Stimulated activated CD4-positive, alpha-beta T cell treated with anti-CD3 and anti-CD28 coated beads, Interleukin-1b, Interleukin-23, amount 100 ng/mL, for 24 hours (primary cell): ENCODE results near the gene FN3KRP.

Experiments used
- DNase-seq, 4 experiments: peaks; one replicate each; pipeline ENCODE4 v3.0.0-alpha.2; 2020; ENCODE audit warnings: low read depth in 4 of 4, low spot score in 1 of 4

Gene FN3KRP

GRCh38 chr17:82716203-82717010, at the start of gene FN3KRP:
TSS of gene FN3KRP (plus strand) at chr17:82716706. CDS start at chr17:82716756, 50 bp downstream.
- DNase-seq, result peak; percentile 59 to 97 (median 82)

DNA sequence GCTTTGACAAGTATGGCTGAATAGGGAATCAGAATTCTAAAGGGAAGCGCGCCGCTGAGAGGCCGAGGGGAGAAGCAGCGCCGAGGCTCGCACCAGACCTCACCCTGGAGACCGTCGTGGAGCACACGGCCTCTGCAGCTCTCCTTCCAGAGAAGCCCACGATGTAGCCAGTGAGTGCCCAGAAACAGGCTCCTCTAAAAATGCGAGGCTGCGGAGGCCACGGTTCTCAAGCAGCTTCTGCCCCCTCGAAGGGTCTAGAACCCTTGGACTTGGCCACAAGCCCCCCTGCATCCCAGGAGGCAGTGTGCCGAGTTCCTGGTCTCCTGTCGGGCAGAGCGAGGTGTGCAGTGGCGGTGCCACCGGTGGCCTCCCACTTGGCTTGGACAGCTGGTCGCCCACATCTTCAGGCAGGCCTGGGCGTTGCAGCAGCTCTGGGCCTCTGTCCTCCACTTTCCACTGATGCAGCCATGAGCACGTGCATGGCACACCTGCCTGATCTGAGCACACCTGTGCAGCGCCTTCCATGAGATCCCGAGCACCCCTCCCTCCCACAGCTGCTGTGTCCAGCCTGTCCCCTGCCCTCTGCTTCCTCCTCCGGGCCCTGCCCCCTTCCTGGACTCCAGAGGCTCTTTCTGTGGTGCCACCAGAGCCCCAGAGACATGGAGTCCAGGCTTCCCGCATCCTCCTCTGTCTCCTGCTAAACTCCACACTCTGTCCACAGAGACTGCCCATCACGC, 49.4 kb upstream of the FN3KRP start:
- DNase-seq, result no peak

DNA sequence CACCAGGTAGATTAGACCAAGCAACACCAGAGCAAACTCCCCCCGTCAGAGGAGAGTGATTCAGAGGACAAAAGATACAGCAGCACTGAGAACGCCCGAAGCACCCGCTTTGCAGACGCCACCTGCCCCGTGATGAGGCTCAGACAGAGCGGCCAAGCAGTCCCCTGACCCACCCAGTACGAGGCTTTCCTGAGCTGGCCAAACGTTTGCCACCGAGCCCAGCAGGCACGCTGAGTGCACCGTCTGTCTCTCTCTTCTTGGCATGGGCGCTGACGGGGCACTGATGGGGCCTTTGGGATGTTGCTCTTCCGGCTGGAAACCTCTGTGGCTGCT, 48.9 kb upstream of the FN3KRP start:
- DNase-seq, result no peak

- no peak for DNase-seq
Measured at GRCh38 chr17:82668024-82668630, 48.4 kb upstream of the FN3KRP start.

- peak in 3 of 4 experiments; percentile 14 to 42 (median 37) for DNase-seq
Measured at GRCh38 chr17:82668631-82669099, 47.8 kb upstream of the FN3KRP start.

GRCh38 chr17:82670661-82671450, 45.6 kb upstream of the FN3KRP start:
- DNase-seq, result no peak

DNA sequence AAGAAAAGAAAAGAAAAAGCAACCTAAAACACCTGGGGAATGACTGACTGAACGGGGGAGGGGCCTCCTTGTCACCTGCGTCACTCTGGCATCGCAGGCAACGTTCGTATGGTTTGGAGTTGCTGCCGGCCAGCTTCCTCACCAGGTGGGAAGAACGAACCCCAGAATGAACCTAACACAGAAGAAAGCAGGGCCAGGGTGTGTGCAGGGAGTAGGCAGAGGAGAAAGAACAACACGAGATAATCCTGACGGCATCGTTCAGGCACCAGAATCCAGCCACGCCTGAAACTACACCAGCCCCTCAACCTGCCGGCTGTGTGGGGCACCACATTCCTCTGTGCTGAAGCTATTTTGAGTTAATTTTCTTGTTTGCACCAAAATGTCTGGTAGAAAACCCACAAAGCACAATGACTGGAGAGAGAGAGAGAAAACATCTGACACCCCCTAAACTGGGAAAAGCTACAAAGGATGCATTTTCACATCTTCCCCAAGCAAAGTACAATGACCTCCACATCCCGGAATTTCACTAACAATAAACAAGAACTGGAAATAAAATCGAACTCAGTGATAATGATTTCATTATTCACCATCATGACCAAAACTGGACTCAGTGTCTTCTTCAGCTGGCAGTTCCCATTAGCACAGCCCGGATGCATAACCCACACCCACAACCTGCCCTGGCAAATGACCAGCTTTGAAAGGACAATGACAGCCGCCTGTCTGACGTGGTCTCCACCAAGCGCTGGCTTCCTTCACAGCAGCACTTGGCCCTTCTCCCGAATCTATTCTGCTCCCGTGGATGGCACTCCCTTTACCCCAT, 41.6 kb upstream of the FN3KRP start:
- no peak for DNase-seq

DNA sequence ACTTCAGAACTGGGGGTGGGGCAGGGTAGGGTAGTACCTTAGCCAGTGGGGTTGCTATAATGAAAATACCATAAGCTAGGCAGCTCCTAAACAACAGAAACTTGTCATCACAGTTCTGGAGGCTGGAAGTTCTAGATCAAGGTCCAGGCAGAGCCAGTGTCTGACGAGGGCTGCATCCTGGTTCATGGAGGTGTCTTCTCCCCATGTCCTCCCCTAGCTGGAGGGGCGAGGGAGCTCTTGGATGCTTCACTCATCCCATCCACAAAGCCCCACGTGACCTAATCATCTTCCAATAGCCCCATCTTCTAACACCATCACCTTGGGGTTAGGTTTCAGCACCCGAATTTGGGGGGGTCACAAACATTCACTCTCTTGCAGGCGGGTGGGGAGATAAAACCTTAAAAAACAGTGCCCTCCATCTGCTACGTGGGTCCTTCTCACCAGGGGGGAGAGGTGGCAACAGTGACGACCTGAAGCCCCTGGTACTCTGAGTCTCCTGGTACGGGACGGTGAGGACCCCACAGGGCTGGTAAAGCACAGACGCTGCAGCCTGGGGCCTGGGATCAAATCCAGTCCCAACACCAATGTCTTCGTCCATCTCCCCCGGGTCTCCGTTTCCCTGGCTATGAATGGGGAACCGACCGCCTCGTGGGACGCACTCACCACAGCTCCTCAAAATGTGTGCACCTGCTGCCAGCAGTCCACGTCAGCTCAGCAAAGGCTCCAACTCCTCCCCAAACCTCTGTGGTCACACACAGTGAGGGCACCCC, 40.8 kb upstream of the FN3KRP start:
- DNase-seq, result no peak

GRCh38 chr17:82677353-82677925, 39.1 kb upstream of the FN3KRP start:
- DNase-seq, result no peak

DNA sequence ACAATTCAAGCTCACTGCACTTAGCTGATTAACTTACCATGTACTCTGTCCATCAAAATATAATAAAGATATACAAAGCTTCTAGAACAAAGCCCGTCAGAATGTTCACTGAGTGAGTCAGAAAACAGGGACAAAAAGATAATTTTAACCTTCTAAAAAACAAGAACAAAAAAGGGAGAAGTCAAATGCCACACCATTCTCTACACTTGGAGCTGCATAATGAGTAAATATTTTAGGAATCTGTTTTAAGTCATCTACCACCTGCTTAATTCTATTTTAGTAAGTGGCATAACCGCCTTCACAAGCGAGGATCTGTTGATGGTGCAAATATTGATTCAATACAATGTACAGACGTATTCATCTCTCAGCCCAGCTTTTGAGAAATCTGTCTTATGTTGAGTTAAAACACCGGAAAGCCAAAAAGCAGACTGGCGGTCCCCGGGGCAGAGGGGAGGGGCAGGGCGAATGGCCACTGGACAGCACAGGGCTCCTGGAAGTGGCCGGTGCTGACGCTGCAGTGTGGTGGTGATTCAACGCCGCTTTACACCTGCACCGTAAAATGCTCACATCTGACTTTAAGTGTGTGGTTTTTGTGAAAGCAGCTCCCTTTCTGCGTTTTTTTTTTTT, 38.1 kb upstream of the FN3KRP start:
- DNase-seq, result no peak

DNA sequence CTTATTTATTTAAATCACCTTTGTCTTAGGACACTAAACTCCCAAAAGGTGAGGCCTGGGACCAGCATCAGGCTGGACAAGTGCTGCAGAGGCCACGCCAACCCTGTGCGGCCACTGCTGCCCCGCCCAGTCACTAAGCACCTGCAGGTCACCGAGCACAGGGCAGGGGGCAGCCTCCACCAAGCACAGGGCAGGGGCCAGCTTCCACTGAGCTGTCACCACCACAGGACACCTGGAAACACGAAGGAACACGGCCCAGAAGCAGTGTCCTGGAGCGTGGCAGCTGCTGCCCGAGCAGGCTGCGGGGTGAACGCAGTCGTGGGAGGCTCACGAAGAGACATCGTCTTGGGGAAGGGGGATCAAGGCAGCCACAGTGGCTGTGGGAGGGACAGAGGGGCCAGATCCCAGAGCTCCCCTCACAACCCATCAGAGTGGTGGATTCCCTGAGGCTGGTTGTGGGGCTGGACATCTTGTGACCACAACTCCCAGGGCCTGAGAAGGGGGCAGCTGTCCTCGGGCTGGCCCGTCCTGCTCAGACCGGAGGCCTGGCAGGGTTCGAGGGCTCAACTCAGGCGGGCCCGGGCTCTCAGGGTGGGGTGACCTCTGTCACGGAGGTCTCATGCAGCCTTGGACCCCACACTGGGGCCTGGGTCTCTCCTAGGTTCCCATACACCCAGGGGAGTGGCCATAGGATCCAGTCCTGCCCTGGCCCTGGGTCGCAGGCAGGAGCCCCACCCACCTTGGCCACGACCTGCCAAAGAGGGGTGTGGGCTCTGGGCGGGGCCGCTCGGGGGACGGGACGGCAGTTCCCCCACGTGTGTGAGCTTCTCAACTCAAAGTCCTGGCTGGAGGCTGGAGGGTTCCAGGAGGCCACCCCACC, 36.7 kb upstream of the FN3KRP start:
- no peak for DNase-seq

DNA sequence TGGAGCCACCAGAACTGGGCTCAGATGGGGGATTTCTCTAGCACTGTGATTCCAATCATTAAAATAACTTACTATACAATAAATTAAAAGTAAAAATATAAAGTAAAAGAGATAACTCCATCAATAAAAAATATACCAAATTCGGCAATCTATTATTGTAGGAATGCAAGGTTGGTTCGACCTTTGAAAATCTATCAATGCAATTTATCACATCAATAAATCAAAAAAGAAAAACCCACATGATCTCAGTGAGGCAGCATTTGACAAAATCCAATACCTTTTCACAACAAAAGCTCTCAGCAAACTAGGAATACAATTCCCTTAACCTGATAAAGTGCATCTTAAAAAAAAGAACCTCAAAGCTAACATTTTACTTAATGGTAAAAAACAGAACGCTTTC, 35.0 kb upstream of the FN3KRP start:
- no peak for DNase-seq

- DNase-seq, result no peak
Measured at GRCh38 chr17:82683534-82683933, 33.0 kb upstream of the FN3KRP start.

DNA sequence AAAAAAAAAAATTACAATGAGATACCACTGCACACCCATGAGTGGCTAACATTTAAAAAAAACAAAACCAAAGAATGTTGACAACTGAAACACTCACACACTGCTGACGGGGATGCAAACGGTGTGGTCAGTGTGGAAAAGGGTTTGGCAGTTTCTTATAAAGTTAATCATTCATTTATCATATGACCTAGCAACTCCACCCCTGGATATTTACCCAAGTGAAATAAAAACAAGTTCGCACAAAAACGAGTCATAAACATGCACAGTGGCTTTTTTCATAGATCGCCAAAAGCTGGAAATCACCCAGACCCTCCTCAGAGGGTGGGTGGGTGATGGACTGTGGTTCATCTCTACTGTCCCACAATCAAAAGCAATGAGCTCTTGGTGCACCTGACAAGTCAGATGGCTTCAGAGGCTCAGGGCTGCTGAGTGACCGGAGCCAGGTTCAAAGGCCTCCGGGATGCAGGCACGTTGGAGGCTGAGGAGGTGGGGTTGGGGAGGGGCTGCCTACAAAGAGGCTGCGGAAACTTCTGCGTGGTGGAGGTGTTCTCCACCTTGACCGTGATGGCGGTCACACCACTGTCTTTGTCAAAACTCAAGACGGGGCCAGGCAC, 32.2 kb upstream of the FN3KRP start:
- no peak for DNase-seq

GRCh38 chr17:82685291-82685690, 31.2 kb upstream of the FN3KRP start:
- DNase-seq, result no peak

DNA sequence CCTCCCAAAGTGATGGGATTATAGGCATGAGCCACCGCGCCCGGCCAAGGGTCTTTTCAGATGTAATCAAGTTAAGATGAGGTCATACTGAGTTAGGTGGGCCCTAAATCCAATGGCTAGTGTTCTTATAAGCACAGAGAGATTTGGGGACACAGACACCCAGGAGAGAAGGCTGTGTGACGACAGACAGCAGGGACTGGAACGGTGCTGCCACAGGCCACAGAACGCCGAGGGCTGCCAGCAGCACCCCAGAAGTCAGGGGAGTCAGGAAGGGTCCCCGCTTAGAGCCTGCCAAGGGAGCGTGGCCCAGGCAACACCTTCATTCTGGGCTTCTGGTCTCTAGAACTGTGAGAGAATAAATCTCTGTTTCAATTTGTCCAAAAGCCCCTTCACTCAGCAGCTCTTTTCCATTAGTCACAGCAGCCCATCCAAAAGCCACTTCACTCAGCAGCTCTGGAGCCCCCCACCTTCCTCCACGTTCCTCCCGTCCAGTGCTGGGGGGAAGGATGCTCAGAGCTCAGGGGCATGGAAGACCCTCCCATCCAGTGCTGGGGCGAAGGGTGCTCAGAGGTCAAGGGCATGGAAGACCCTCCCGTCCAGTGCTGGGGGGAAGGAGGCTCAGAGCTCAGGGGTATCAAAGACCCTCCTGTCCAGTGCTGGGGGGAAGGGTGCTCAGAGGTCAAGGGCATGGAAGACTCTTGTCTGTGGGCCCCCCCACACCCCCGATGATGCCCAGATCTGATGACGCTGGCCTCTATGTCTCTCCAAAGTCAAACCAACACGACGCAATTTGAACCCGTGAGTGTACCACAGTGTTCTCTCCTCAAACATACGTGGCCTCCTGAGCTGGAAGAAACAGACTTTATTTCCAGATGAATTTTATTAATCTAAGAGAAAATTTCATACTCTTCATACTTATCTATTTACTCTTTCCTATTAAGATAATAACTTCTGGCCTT, 29.9 kb upstream of the FN3KRP start:
- no peak for DNase-seq
